ENCODE measurements around the gene SDHD.

- no peak for TF ChIP-seq POLR2A (IDR thresholded peaks at IDR 0.05; ENCODE audit: low read length)
- TF ChIP-seq GATA1 (IDR thresholded peaks at IDR 0.05; ENCODE audit: low read depth, low read length) = no peak
These were observed 43.7 kb upstream of the SDHD start for GRCh38 chr11:112042961-112043304.

All from erythroblast (primary cell).